Measurements from ENCODE around the gene NFIA.

GRCh38 chr1:61190618-61191432, 108.5 kb downstream of the NFIA start:
- TF ChIP-seq CTCF (conservative IDR thresholded peaks at IDR 0.05; ENCODE audit: low read depth, low read length) (no peak), EZH2 (IDR thresholded peaks at IDR 0.05; ENCODE audit: borderline replicate concordance, low read depth, low read length, poor library complexity, severe bottlenecking) (no peak)
